NCI-H2029 treated with DMSO at 0.1 percent for 48 hours (cell line): Measurements from ENCODE around the gene RBMS2.
"Not testable (repeated sequence)": the region's sequence is repeated elsewhere in the genome, so short reads cannot be mapped to it uniquely, and the experiment has no call there.

ENCODE experiments used
- DNase-seq: peaks from one replicate; lab custom pipeline; 2025; lab: John Stamatoyannopoulos, UW

Gene RBMS2

DNA sequence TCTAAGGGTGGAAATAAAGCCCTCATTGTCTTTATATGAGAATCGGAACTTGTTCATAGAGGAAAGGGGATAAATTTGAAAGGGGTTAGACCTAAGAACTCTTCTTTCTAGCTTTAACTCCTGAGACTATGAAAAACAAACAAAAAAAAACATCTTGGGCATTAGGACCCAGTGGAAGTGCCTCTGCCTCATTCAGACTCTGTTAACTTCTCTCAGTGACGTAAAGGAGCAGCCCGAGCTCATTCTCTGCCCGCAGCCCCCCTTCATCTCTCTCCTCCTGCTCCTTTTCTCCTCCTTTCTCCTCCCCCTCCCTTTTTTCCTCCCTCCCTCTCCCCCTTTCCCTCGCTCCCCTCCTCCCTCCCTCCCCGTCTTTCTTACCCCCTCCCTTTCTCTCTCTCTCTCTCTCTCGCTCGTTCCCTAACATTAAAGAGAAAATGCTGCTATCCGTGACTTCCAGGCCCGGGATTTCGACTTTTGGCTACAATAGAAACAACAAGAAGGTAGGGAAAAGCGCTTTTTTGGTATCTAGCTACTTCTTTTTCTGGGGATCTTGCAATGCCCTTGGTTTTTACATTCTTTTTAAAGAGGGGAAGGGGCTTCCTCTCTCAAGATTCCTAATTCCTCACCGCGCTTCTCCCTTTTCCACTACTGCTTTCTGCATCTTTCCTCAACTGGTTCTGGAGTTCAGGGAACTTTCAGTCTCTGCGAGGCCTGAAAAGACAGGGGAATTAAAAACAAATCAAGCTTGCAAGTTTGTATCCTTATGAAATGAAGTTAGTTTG lies at the start of gene RBMS2:
Gene RBMS2, plus strand, starts transcription at position 231 of the 782 bp plus-strand sequence. Its CDS starts 204 bp downstream, at position 435.
- peak; percentile 5 for DNase-seq

DNA sequence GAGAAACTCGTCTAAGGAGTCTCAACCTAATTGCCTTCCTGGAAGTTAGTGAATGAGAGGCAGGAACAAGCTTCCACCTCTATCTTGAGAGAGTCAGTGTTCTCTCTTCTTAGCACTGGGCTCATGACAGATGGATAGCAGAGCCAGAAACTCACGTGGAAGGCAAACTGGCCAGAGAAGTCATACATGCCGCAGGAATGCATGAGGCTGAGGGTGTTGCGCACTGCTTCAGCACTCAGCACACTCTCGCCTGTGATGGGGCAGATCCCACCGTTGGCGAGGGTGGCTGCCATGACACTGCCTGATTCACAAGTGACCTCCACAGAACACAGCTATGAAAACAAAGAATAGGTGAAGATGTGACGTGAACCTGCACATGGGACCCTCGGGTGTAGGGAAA lies 47.2 kb upstream of the RBMS2 start:
- no peak for DNase-seq

GRCh38 chr12:56476143-56476542 lies 45.5 kb upstream of the RBMS2 start:
- DNase-seq = no peak

DNA sequence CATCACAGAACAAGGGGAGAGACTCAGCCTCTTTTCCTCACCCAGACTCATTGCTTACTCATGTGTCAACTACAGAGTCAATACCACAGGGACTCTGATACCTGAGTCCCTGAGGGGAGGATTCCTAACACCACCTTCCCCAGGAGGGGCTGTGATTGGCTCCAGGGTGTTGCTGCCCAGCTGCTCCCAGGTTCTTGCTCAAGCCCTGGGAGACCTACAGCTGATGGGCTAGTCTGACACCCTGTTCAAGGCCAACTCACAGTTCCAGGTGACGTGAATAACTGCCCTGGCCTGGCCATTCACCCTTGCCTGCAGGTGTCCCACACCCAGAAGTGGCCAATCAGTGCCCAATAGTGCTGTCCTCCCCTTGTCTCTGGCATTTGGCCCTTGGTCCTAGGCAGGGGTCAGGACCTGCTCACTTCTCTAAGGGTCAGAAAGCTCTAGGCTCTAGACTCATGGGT lies 44.6 kb upstream of the RBMS2 start:
- DNase-seq = no peak

DNA sequence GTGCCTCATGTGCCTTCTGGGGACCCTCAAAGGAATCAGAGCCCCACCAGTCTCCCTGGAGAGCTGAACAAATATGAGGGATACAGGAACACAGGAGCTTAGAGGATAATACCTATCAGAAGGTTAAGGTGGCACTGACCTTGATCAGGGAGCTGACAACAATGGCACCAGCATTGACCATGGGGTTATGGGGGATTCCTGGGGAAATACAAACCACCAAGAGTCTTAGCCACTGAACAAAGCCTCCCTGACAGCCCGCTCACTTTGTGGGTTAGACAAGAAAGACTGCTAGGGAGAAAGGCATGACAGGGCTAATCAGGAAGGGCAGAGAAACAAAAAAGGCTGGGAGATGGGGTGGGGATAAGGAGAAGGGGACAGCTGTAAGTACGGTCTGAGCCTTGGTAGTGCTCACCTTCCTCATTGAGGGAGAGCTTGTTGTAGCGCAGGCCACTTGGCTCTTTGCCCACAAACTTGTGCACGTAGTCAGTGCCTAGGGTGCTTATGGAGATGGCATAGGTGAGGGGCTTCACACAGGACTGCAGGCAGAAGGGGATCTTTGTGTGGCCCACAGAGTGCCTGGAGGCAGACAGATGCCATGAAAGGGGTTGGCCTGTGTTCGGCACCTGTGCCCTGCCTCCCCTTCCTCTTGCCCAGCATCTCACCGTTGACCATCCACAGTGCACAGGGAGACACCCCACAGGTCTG lies 43.9 kb upstream of the RBMS2 start:
- no peak for DNase-seq

DNA sequence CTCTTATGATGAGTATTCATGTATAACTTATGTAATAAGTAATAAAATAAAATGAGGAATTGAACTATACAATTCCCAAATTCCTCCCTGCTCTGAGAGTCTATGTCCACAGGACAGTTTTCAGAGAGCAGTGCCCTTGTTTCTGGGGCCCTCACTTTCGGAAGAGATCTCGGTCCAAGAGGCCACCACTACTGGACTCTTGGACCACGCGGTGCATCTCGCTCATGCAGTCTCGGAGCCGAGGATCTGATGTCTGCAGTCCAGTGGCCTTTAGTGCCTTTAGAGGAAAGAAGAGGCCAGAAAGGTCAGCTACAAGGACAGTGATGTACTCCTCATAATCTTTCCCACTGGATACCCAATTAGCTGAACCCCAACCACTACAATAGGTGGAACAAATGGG lies 42.0 kb upstream of the RBMS2 start:
- no peak for DNase-seq

DNA sequence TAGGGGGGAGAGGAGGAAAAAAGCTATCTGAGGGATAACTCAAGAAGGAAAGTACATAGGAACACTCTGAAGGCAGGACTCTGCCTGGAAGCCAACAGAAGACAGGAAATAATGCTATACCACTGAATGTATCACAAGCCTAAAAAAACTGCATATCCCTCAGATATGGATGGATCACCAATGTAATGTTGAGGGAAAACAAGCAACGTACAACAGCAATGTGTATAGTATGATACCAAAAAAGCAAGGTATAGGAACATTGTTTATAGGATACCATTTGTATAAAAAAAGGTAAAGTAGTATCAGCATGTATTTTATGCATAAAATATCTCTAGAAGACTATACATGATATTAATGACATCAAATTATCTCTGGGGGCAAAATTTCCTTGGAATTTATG lies 37.1 kb upstream of the RBMS2 start:
- DNase-seq = no peak

GRCh38 chr12:56486694-56487093 lies 34.9 kb upstream of the RBMS2 start:
- no peak for DNase-seq

DNA sequence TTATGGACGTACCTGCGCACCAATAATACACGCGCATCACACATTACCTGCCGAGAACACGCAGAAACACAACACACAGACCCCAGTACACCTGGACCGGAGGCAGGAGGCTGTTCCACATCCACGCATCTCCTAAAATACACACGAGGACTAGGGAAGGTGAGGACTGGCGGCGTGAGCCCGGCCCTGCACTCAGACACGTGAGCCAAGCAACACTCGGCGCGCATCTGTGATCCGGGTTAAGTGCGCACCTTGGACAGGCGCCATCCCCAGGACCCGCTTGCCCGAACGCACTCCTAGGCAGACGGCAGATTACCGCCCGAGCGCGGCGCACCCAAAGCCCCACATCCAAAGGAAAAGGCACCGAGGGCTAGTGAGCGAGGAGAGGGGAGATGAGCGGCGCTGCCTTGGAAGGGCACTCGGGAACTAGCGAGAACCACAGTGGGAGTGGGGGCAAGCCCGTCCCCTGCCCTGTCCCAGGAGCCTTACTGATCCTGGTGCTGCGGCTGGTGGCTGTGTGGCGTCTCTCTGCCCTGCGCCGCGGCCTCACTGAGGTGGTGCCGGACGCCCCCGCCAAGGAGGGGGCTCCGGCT lies 34.1 kb upstream of the RBMS2 start:
- DNase-seq = no peak

GRCh38 chr12:56488041-56488955 lies 33.3 kb upstream of the RBMS2 start, which contains the start of gene GLS2:
GLS2 (minus strand) TSS chr12:56488161; CDS start chr12:56488118, 43 bp downstream.
- DNase-seq = peak; percentile 82

DNA sequence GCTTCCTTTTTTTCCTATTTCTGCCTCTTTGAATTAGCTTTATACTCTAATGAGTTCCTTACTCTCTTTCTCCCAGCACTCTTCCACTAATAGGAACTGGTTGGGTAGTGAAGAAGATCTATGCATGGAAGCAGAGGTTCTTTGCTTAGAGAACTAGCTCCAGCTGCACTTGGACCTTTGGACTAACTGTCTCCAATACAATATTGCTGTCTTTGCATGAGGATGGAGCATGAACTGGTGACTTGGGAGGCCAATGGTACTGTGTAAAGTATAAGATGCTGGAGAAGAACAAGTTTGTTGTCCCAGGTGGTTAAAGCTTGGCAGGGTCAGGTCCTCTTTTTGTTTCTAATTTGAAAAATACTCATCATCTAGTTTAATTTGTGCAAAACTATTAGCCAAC lies 31.3 kb upstream of the RBMS2 start:
- no peak for DNase-seq

GRCh38 chr12:56493409-56494105 lies 28.1 kb upstream of the RBMS2 start:
- DNase-seq = not testable (repeated sequence)

- DNase-seq = not testable (repeated sequence)
These were observed 27.6 kb upstream of the RBMS2 start for GRCh38 chr12:56494106-56494415.

DNA sequence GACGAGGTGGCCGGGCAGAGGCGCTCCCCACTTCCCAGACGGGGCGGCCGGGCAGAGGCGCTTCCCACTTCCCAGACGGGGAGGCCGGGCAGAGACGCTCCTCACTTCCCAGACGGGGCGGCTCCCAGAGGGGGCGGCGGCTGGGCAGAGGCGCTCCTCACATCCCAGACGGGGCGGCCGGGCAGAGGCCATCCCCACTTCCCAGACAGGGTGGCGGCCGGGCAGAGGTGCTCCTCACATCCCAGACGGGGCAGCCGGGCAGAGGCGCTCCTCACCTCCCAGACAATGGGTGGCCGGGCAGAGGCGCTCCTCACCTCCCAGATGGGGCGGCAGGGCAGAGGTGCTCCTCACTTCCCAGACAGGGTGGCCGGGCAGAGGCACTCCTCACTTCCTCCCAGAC lies 27.1 kb upstream of the RBMS2 start:
- DNase-seq = not testable (repeated sequence)

- DNase-seq = not testable (repeated sequence)
These were observed 24.9 kb upstream of the RBMS2 start for GRCh38 chr12:56496704-56497103.

- not testable (repeated sequence) for DNase-seq
These were observed 23.3 kb upstream of the RBMS2 start for GRCh38 chr12:56498126-56498902.

- not testable (repeated sequence) for DNase-seq
These were observed 22.2 kb upstream of the RBMS2 start for GRCh38 chr12:56499452-56499851.

- DNase-seq = not testable (repeated sequence)
These were observed 21.7 kb upstream of the RBMS2 start for GRCh38 chr12:56499879-56500278.

GRCh38 chr12:56510786-56511185 lies 10.8 kb upstream of the RBMS2 start:
- no peak for DNase-seq

- DNase-seq = not testable (repeated sequence)
These were observed 7.7 kb upstream of the RBMS2 start for GRCh38 chr12:56514014-56514318.

GRCh38 chr12:56517854-56518253 lies 3.8 kb upstream of the RBMS2 start:
- no peak for DNase-seq
